GM23338 (cell line): ENCODE data around the gene KRTAP4-9. TPM values are rescaled to one million over a fixed set of nuclear protein-coding genes. Genes with fewer than 3 reads are reported as not detected.

Experiments used
- ATAC-seq: fragments of 200-7000 bp; cut with Tn5 transposase; 3 replicates; pipeline ENCODE4 v1.9.1; 2020
- DNase-seq: peaks from one replicate; pipeline ENCODE4 v3.0.0-alpha.2; 2015; ENCODE audit warnings: low spot score
- H2AFZ ChIP-seq: fragments of 200-600 bp; sonication (generic); 2 replicates; pipeline ENCODE4 v1.8.0; 2016; ENCODE audit warnings: antibody characterized with exemption, mild to moderate bottlenecking, moderate library complexity
- H3F3A ChIP-seq: fragments of 200-600 bp; sonication (generic); replicated peaks from 2 replicates; pipeline ENCODE4 v1.8.0; 2017; ENCODE audit warnings: antibody characterized with exemption, mixed run types, low read depth
- H3K27ac ChIP-seq: fragments of 200-600 bp; sonication (generic); 2 replicates; pipeline ENCODE4 v1.6.1; 2016; ENCODE audit warnings: low read depth
- H3K27me3 ChIP-seq: fragments of 200-600 bp; sonication (generic); 2 replicates; pipeline ENCODE4 v1.8.0; 2016; ENCODE audit warnings: mild to moderate bottlenecking, mixed run types, moderate library complexity; ENCODE audit not compliant: insufficient read depth
- H3K36me3 ChIP-seq: fragments of 200-600 bp; sonication (generic); 2 replicates; pipeline ENCODE4 v1.8.0; 2016; ENCODE audit warnings: mild to moderate bottlenecking; ENCODE audit not compliant: insufficient read depth
- H3K4me1 ChIP-seq: fragments of 200-600 bp; sonication (generic); 2 replicates; pipeline ENCODE4 v1.8.0; 2016; ENCODE audit warnings: mild to moderate bottlenecking, moderate library complexity; ENCODE audit not compliant: insufficient read depth
- H3K4me2 ChIP-seq: fragments of 200-600 bp; sonication (generic); 2 replicates; pipeline ENCODE4 v1.7.1; 2017; ENCODE audit warnings: mixed run types
- H3K4me3 ChIP-seq: fragments of 200-600 bp; sonication (generic); 2 replicates; pipeline ENCODE4 v1.6.1; 2016; ENCODE audit warnings: mixed run types
- H3K79me2 ChIP-seq: fragments of 200-600 bp; sonication (generic); replicated peaks from 2 replicates; pipeline ENCODE4 v1.8.0; 2017; ENCODE audit warnings: mild to moderate bottlenecking; ENCODE audit not compliant: insufficient read depth
- H3K9me2 ChIP-seq: fragments of 200-600 bp; sonication (generic); 2 replicates; pipeline ENCODE4 v1.8.0; 2017; ENCODE audit not compliant: insufficient read depth
- H4K20me1 ChIP-seq: fragments of 200-600 bp; sonication (generic); replicated peaks from 2 replicates; pipeline ENCODE4 v1.8.0; 2017; ENCODE audit warnings: mild to moderate bottlenecking; ENCODE audit not compliant: insufficient read depth
- H3K27ac Mint-ChIP-seq: 2 replicates; pipeline ENCODE4 v1.8.0; 2020; ENCODE audit warnings: inconsistent platforms, mild to moderate bottlenecking, moderate library complexity, mixed read lengths
- H3K27me3 Mint-ChIP-seq: 3 replicates; pipeline ENCODE4 v1.8.0; 2022; ENCODE audit warnings: low read depth, mild to moderate bottlenecking, moderate library complexity, mixed read lengths, inconsistent platforms; ENCODE audit not compliant: insufficient read depth, poor library complexity
- H3K36me3 Mint-ChIP-seq: 3 replicates; pipeline ENCODE4 v1.8.0; 2021; ENCODE audit warnings: low read depth, mild to moderate bottlenecking, inconsistent platforms, moderate library complexity, mixed read lengths
- H3K4me1 Mint-ChIP-seq: 3 replicates; pipeline ENCODE4 v1.8.0; 2020; ENCODE audit warnings: mild to moderate bottlenecking, inconsistent platforms, mixed read lengths
- H3K4me3 Mint-ChIP-seq: 3 replicates; pipeline ENCODE4 v1.8.0; 2021; ENCODE audit warnings: moderate library complexity, mild to moderate bottlenecking, inconsistent platforms, mixed read lengths
- H3K9me3 Mint-ChIP-seq: 3 replicates; pipeline ENCODE4 v1.8.0; 2020; ENCODE audit warnings: moderate library complexity, mild to moderate bottlenecking, inconsistent platforms, mixed read lengths
- CREB1 ChIP-seq: fragments of 250-450 bp; sonication (Bioruptor Pico); IDR thresholded peaks from 2 replicates; pipeline ENCODE4 v1.5.0; 2020; ENCODE audit warnings: low read depth, mild to moderate bottlenecking, moderate library complexity
- EZH2 ChIP-seq: fragments of 200-600 bp; sonication (generic); IDR thresholded peaks from one replicate; pipeline ENCODE4 v1.8.0; 2017; ENCODE audit warnings: antibody characterized with exemption, mild to moderate bottlenecking, low read depth; ENCODE audit not compliant: unreplicated experiment
- EZH2phosphoT487 ChIP-seq: fragments of 200-600 bp; sonication (generic); IDR thresholded peaks from one replicate; pipeline ENCODE4 v1.8.1; 2018; ENCODE audit warnings: antibody characterized with exemption; ENCODE audit not compliant: unreplicated experiment
- JUNB ChIP-seq: IDR thresholded peaks from one replicate; pipeline ENCODE4 v1.6.1; 2016; ENCODE audit warnings: antibody characterized with exemption; ENCODE audit not compliant: unreplicated experiment
- NANOG ChIP-seq: IDR thresholded peaks from 2 replicates; pipeline ENCODE4 v1.6.1; 2016; ENCODE audit warnings: antibody characterized with exemption, borderline replicate concordance
- POLR2AphosphoS5 ChIP-seq: IDR thresholded peaks from 2 replicates; pipeline ENCODE4 v1.6.1; 2016; ENCODE audit warnings: antibody characterized with exemption, low read depth
- STAT1 ChIP-seq: IDR thresholded peaks from one replicate; pipeline ENCODE4 v1.6.1; 2016; ENCODE audit warnings: antibody characterized with exemption; ENCODE audit not compliant: unreplicated experiment
- ZNF114 ChIP-seq: fragments of 250-450 bp; sonication (Bioruptor Pico); IDR thresholded peaks from 2 replicates; pipeline ENCODE4 v1.5.0; 2020; ENCODE audit warnings: mild to moderate bottlenecking, moderate library complexity
- ZNF331 ChIP-seq: fragments of 250-450 bp; sonication (Bioruptor Pico); IDR thresholded peaks from 2 replicates; pipeline ENCODE4 v1.5.0; 2020; ENCODE audit warnings: low read depth, mild to moderate bottlenecking, moderate library complexity
- polyA plus RNA-seq: library from polyadenylated mRNA; unstranded; fragments of >200 nt; fragmentation: Nextera tagmentation; extraction: Ambion mirVana; gene quantifications from 2 replicates; pipeline ENCODE4 v1.2.1, GENCODE V29; 2016
- total RNA-seq: library from RNA; depleted of rRNA; stranded (reverse); fragments of >200 nt; shearing (Covaris generic); gene quantifications from 2 replicates; pipeline ENCODE4 v1.2.3, GENCODE V29; 2014
- TF ChIP-seq, protein P1 (sequence below): IDR thresholded peaks from one replicate; pipeline ENCODE4 v1.6.1; 2018; ENCODE audit warnings: antibody characterized with exemption; ENCODE audit not compliant: unreplicated experiment
- TF ChIP-seq, protein P2 (sequence below): fragments of 250-450 bp; sonication (Bioruptor Pico); IDR thresholded peaks from 2 replicates; pipeline ENCODE4 v1.5.0; 2020; ENCODE audit warnings: mild to moderate bottlenecking, moderate library complexity
- TF ChIP-seq, protein P3 (sequence below), 2 experiments: fragments of 200-600 bp in 1 of 2; sonication (generic) in 1 of 2; conservative IDR thresholded peaks; 2 replicates each; pipeline versions ENCODE4 v1.5.1 to v1.6.1; 2016 to 2017; ENCODE audit warnings: antibody characterized with exemption in 2 of 2, low read depth in 2 of 2, mild to moderate bottlenecking in 2 of 2, moderate library complexity in 1 of 2
- TF ChIP-seq, protein P4 (sequence below): IDR thresholded peaks from 2 replicates; pipeline ENCODE4 v1.6.1; 2016; ENCODE audit warnings: antibody characterized with exemption

The KRTAP4-9 gene
- total and polyA plus RNA-seq, 2 experiments from 2014 or later, result not detected

DNA sequence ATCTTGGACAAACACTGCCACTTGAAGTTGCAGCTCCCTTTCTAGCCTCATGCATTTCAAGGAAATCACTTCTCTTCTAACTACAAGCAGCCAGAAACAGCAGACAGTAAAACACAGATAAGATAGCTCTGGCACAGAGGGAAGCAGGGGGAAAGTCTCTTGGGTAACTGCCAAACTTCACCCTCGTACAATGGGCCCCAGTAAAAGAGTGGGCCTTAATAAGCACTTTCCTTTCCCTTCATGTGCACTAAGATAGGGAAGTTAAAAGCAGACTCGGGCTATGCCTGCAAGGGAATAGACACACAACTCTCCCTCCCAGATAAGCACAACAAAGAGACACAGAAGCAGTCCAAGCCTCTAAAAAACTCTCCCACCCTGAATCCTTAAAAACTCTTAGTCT, 48.7 kb downstream of the KRTAP4-9 start:
- no peak overlapping the region for H2AFZ ChIP-seq
- Mint-ChIP-seq H3K4me1 (peaks cover 3% of the 10 kb centered on the region; the same call in 2 of the 3 replicates), H3K27ac (no peak overlapping the region; the same call in 1 of the 2 replicates), H3K9me3 (no peaks in the 10 kb centered on the region), H3K27me3 (peaks cover 7% of the 10 kb centered on the region), H3K4me3 (no peak overlapping the region), H3K36me3 (no peaks in the 10 kb centered on the region)
- no peak overlapping the region for H3K27ac ChIP-seq
- H3K4me2 ChIP-seq, result no peak overlapping the region
- no peaks in the 10 kb centered on the region for H3K4me1 ChIP-seq
- no peak for DNase-seq
- H3K36me3 ChIP-seq, result no peaks in the 10 kb centered on the region
- TF ChIP-seq, protein P1, sequence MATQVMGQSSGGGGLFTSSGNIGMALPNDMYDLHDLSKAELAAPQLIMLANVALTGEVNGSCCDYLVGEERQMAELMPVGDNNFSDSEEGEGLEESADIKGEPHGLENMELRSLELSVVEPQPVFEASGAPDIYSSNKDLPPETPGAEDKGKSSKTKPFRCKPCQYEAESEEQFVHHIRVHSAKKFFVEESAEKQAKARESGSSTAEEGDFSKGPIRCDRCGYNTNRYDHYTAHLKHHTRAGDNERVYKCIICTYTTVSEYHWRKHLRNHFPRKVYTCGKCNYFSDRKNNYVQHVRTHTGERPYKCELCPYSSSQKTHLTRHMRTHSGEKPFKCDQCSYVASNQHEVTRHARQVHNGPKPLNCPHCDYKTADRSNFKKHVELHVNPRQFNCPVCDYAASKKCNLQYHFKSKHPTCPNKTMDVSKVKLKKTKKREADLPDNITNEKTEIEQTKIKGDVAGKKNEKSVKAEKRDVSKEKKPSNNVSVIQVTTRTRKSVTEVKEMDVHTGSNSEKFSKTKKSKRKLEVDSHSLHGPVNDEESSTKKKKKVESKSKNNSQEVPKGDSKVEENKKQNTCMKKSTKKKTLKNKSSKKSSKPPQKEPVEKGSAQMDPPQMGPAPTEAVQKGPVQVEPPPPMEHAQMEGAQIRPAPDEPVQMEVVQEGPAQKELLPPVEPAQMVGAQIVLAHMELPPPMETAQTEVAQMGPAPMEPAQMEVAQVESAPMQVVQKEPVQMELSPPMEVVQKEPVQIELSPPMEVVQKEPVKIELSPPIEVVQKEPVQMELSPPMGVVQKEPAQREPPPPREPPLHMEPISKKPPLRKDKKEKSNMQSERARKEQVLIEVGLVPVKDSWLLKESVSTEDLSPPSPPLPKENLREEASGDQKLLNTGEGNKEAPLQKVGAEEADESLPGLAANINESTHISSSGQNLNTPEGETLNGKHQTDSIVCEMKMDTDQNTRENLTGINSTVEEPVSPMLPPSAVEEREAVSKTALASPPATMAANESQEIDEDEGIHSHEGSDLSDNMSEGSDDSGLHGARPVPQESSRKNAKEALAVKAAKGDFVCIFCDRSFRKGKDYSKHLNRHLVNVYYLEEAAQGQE, result no peak
- TF ChIP-seq CREB1, result no peak
- no peak for TF ChIP-seq POLR2AphosphoS5
- TF ChIP-seq EZH2, result no peak
- TF ChIP-seq, protein P2, sequence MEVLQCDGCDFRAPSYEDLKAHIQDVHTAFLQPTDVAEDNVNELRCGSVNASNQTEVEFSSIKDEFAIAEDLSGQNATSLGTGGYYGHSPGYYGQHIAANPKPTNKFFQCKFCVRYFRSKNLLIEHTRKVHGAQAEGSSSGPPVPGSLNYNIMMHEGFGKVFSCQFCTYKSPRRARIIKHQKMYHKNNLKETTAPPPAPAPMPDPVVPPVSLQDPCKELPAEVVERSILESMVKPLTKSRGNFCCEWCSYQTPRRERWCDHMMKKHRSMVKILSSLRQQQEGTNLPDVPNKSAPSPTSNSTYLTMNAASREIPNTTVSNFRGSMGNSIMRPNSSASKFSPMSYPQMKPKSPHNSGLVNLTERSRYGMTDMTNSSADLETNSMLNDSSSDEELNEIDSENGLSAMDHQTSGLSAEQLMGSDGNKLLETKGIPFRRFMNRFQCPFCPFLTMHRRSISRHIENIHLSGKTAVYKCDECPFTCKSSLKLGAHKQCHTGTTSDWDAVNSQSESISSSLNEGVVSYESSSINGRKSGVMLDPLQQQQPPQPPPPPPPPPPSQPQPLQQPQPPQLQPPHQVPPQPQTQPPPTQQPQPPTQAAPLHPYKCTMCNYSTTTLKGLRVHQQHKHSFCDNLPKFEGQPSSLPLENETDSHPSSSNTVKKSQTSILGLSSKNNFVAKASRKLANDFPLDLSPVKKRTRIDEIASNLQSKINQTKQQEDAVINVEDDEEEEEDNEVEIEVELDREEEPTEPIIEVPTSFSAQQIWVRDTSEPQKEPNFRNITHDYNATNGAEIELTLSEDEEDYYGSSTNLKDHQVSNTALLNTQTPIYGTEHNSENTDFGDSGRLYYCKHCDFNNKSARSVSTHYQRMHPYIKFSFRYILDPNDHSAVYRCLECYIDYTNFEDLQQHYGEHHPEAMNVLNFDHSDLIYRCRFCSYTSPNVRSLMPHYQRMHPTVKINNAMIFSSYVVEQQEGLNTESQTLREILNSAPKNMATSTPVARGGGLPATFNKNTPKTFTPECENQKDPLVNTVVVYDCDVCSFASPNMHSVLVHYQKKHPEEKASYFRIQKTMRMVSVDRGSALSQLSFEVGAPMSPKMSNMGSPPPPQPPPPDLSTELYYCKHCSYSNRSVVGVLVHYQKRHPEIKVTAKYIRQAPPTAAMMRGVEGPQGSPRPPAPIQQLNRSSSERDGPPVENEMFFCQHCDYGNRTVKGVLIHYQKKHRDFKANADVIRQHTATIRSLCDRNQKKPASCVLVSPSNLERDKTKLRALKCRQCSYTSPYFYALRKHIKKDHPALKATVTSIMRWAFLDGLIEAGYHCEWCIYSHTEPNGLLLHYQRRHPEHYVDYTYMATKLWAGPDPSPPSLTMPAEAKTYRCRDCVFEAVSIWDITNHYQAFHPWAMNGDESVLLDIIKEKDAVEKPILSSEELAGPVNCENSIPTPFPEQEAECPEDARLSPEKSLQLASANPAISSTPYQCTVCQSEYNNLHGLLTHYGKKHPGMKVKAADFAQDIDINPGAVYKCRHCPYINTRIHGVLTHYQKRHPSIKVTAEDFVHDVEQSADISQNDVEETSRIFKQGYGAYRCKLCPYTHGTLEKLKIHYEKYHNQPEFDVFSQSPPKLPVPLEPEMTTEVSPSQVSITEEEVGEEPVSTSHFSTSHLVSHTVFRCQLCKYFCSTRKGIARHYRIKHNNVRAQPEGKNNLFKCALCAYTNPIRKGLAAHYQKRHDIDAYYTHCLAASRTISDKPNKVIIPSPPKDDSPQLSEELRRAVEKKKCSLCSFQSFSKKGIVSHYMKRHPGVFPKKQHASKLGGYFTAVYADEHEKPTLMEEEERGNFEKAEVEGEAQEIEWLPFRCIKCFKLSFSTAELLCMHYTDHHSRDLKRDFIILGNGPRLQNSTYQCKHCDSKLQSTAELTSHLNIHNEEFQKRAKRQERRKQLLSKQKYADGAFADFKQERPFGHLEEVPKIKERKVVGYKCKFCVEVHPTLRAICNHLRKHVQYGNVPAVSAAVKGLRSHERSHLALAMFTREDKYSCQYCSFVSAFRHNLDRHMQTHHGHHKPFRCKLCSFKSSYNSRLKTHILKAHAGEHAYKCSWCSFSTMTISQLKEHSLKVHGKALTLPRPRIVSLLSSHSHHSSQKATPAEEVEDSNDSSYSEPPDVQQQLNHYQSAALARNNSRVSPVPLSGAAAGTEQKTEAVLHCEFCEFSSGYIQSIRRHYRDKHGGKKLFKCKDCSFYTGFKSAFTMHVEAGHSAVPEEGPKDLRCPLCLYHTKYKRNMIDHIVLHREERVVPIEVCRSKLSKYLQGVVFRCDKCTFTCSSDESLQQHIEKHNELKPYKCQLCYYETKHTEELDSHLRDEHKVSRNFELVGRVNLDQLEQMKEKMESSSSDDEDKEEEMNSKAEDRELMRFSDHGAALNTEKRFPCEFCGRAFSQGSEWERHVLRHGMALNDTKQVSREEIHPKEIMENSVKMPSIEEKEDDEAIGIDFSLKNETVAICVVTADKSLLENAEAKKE, result no peak
- no peak for TF ChIP-seq NANOG
- no peak for TF ChIP-seq STAT1
- TF ChIP-seq EZH2phosphoT487, result no peak
- TF ChIP-seq, protein P3, sequence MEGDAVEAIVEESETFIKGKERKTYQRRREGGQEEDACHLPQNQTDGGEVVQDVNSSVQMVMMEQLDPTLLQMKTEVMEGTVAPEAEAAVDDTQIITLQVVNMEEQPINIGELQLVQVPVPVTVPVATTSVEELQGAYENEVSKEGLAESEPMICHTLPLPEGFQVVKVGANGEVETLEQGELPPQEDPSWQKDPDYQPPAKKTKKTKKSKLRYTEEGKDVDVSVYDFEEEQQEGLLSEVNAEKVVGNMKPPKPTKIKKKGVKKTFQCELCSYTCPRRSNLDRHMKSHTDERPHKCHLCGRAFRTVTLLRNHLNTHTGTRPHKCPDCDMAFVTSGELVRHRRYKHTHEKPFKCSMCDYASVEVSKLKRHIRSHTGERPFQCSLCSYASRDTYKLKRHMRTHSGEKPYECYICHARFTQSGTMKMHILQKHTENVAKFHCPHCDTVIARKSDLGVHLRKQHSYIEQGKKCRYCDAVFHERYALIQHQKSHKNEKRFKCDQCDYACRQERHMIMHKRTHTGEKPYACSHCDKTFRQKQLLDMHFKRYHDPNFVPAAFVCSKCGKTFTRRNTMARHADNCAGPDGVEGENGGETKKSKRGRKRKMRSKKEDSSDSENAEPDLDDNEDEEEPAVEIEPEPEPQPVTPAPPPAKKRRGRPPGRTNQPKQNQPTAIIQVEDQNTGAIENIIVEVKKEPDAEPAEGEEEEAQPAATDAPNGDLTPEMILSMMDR (conservative IDR thresholded peaks at IDR 0.05; ENCODE audit: low read depth in 2 of 2), result no peak
- TF ChIP-seq ZNF331, result no peak
- no peak for TF ChIP-seq ZNF114
- TF ChIP-seq, protein P4, sequence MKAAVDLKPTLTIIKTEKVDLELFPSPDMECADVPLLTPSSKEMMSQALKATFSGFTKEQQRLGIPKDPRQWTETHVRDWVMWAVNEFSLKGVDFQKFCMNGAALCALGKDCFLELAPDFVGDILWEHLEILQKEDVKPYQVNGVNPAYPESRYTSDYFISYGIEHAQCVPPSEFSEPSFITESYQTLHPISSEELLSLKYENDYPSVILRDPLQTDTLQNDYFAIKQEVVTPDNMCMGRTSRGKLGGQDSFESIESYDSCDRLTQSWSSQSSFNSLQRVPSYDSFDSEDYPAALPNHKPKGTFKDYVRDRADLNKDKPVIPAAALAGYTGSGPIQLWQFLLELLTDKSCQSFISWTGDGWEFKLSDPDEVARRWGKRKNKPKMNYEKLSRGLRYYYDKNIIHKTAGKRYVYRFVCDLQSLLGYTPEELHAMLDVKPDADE, result no peak
- TF ChIP-seq JUNB, result no peak
- no peaks in the 10 kb centered on the region for H3K9me2 ChIP-seq
- no peaks in the 10 kb centered on the region for H3F3A ChIP-seq
- H4K20me1 ChIP-seq, result no peaks in the 10 kb centered on the region
- no peaks in the 10 kb centered on the region for H3K79me2 ChIP-seq
- H3K4me3 ChIP-seq, result no peak overlapping the region
- ATAC-seq, result no peak
- H3K27me3 ChIP-seq, result no peaks in the 10 kb centered on the region
